Measurements from ENCODE around the gene CYP2A6. TPM values are rescaled to one million over a fixed set of nuclear protein-coding genes. Genes with fewer than 3 reads are reported as not detected.
"Not testable (repeated sequence)": the region's sequence is repeated elsewhere in the genome, so short reads cannot be mapped to it uniquely, and the experiment has no call there.

The CYP2A6 gene
- total RNA-seq, 1 experiment from 2014 or later, result 0.28 TPM

- Histone ChIP-seq H2BK12ac (ENCODE audit: insufficient read length, low read depth, low read length) (no peak overlapping the region), H3K23me2 (ENCODE audit: insufficient read length, low read depth, low read length, poor library complexity, severe bottlenecking) (no peaks in the 10 kb centered on the region), H2AFZ (ENCODE audit: low read length) (no peak overlapping the region), H3K4ac (ENCODE audit: low read depth, low read length) (no peak overlapping the region), H3K4me2 (ENCODE audit: insufficient read depth, insufficient read length, low read length) (no peak overlapping the region), H3K9ac (ENCODE audit: extremely low read depth, insufficient read length, low read length) (no peak overlapping the region), H3K27ac (ENCODE audit: insufficient read length, low read depth, low read length) (no peak overlapping the region), H4K91ac (ENCODE audit: insufficient read length, low read depth, low read length) (no peak overlapping the region), H3K79me2 (ENCODE audit: insufficient read depth, low read length) (no peaks in the 10 kb centered on the region), H4K20me1 (ENCODE audit: control insufficient read depth, insufficient read depth, insufficient read length) (peaks cover 2% of the 10 kb centered on the region), H3T11ph (ENCODE audit: low read length) (no peak overlapping the region), H2AK5ac (ENCODE audit: insufficient read length, low read length) (no peak overlapping the region), H2BK20ac (ENCODE audit: low read depth, low read length, poor library complexity, severe bottlenecking) (no peak overlapping the region), H3K14ac (ENCODE audit: insufficient read depth, low read length) (no peak overlapping the region), H3K56ac (ENCODE audit: insufficient read length, low read depth, low read length) (no peak overlapping the region), H2BK120ac (ENCODE audit: low read depth, low read length, poor library complexity, severe bottlenecking) (no peak overlapping the region), H3K9me3 (ENCODE audit: control insufficient read depth, low read depth, low read length) (no peaks in the 10 kb centered on the region), H3K27me3 (ENCODE audit: insufficient read depth, low read length) (no peaks in the 10 kb centered on the region), H4K5ac (ENCODE audit: insufficient read length, low read depth, low read length) (no peak overlapping the region), H2BK15ac (ENCODE audit: low read depth, low read length) (no peak overlapping the region), H3K18ac (ENCODE audit: insufficient read length, low read depth, low read length) (no peak overlapping the region), H4K8ac (replicated peaks; ENCODE audit: insufficient read length, low read depth, low read length) (no peak overlapping the region), H3K79me1 (ENCODE audit: insufficient read depth, low read depth, low read length, poor library complexity, severe bottlenecking) (no peaks in the 10 kb centered on the region), H2BK5ac (ENCODE audit: insufficient read length, low read length) (no peak overlapping the region), H3K4me1 (ENCODE audit: insufficient read depth, low read length) (no peaks in the 10 kb centered on the region), H3K23ac (ENCODE audit: insufficient read length, low read depth, low read length) (no peak overlapping the region)
- no peak overlapping the region for H3K27ac Mint-ChIP-seq
- DNase-seq, result peak; percentile 18
- H3K36me3 Mint-ChIP-seq (ENCODE audit: insufficient read depth in 1 of 3, low read depth in 3 of 3), result peaks cover 0 to 2% (median 0%) of the 10 kb centered on the region in 3 experiments; a peak in 2 of 7 replicates
- peaks cover 8 to 9% of the 10 kb centered on the region in 2 experiments for H3K4me1 Mint-ChIP-seq
- H3K9me3 Mint-ChIP-seq, result peaks cover 0 to 2% of the 10 kb centered on the region in 2 experiments; a peak in 1 of 5 replicates
- WGBS (ENCODE audit: extremely low coverage, insufficient read length, low lambda C conversion rate), result no CpG with 5 or more reads among the region's 22 CpGs
- no peak for TF ChIP-seq CTCF (conservative IDR thresholded peaks at IDR 0.05)
- peaks cover 2% of the 10 kb centered on the region; the same call in 1 of the 2 replicates for H3K27me3 Mint-ChIP-seq (ENCODE audit: low read depth)
- H3K4me3 Mint-ChIP-seq, result no peak overlapping the region; a peak in 1 of 5 replicates
Measured at GRCh38 chr19:40827386-40828247, 22.6 kb downstream of the CYP2A6 start.

GRCh38 chr19:40826699-40827385 is 23.4 kb downstream of the CYP2A6 start:
- H3K56ac ChIP-seq (ENCODE audit: insufficient read length, low read depth, low read length); H2AK5ac ChIP-seq (ENCODE audit: insufficient read length, low read length); H3K79me1 ChIP-seq (ENCODE audit: insufficient read depth, low read depth, low read length, poor library complexity, severe bottlenecking); H3K4ac ChIP-seq (ENCODE audit: low read depth, low read length); H3K4me1 ChIP-seq (ENCODE audit: insufficient read depth, low read length); H3K9ac ChIP-seq (ENCODE audit: extremely low read depth, insufficient read length, low read length); H2BK15ac ChIP-seq (ENCODE audit: low read depth, low read length); H2AFZ ChIP-seq (ENCODE audit: low read length); H3K23ac ChIP-seq (ENCODE audit: insufficient read length, low read depth, low read length); H3K9me3 ChIP-seq (ENCODE audit: control insufficient read depth, low read depth, low read length); H3K9me3 Mint-ChIP-seq; H4K5ac ChIP-seq (ENCODE audit: insufficient read length, low read depth, low read length); H3K18ac ChIP-seq (ENCODE audit: insufficient read length, low read depth, low read length); H3K27ac Mint-ChIP-seq; H2BK120ac ChIP-seq (ENCODE audit: low read depth, low read length, poor library complexity, severe bottlenecking); H3K79me2 ChIP-seq (ENCODE audit: insufficient read depth, low read length); H2BK12ac ChIP-seq (ENCODE audit: insufficient read length, low read depth, low read length); H3K23me2 ChIP-seq (ENCODE audit: insufficient read length, low read depth, low read length, poor library complexity, severe bottlenecking); H2BK20ac ChIP-seq (ENCODE audit: low read depth, low read length, poor library complexity, severe bottlenecking); H3K27me3 Mint-ChIP-seq (ENCODE audit: low read depth); H3T11ph ChIP-seq (ENCODE audit: low read length); H3K4me2 ChIP-seq (ENCODE audit: insufficient read depth, insufficient read length, low read length); H3K14ac ChIP-seq (ENCODE audit: insufficient read depth, low read length); H3K36me3 Mint-ChIP-seq (ENCODE audit: insufficient read depth in 1 of 3, low read depth in 3 of 3); H3K27ac ChIP-seq (ENCODE audit: insufficient read length, low read depth, low read length); H4K8ac ChIP-seq (replicated peaks; ENCODE audit: insufficient read length, low read depth, low read length); H2BK5ac ChIP-seq (ENCODE audit: insufficient read length, low read length); H3K27me3 ChIP-seq (ENCODE audit: insufficient read depth, low read length); H3K4me3 Mint-ChIP-seq; H4K91ac ChIP-seq (ENCODE audit: insufficient read length, low read depth, low read length); H4K20me1 ChIP-seq (ENCODE audit: control insufficient read depth, insufficient read depth, insufficient read length): not testable (repeated sequence)
- DNase-seq, result peak; percentile 25
- peaks cover 14 to 15% of the 10 kb centered on the region in 2 experiments for H3K4me1 Mint-ChIP-seq
- no CpG with 5 or more reads among the region's 29 CpGs for WGBS (ENCODE audit: extremely low coverage, insufficient read length, low lambda C conversion rate)
